Measurements from ENCODE around the gene TRABD2B. TPM values are rescaled to one million over a fixed set of nuclear protein-coding genes. Genes with fewer than 3 reads are reported as not detected.

The TRABD2B gene
- total RNA-seq, 4 donors from 2014 or later = 0.83 to 2.6 (median 1.9) TPM

DNA sequence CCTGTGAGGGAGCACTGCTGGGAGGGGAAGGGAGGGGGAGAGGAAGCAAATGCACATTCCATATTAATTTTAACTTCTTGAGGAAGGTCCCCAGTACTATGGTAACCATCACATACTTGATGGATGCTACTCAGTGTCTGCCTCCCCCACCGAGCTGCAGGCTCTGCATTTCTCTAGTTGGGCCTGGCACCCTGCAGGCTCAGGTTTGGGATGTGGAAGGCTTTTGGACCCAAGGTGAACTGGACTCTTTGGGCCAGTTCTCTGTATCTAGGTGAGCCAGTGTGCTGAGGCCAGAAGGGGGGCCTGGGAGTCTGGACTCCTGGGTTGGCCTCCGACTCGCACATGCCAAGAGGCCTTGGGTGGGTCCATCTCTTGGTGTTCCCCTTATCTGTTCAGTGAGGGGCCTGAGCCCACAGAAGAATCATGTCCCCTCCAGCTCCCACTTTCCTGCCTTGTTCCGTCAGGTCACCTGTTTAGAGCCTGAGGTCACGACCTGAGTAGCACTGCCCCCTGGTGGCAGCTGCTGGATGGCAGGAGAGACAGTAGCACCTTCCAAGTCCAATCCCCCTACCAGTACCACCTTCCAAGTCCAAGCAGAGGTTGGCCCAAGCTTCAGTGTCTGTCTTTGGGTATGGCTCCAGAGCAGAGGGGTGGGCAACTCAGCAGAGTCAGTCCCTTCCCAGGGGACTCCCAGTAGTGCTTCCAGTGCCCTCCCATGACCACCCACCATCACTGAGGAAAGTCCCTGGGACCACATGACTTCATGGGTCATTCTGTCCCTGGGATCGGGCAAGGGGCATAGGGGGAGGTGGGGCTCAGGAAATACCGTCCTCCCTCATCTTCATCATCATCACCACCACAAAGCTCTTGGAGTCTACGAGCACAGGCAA is 241.8 kb downstream of the TRABD2B start:
- 89% methylated on average over 5 of the region's 8 CpGs for WGBS
- no peaks in the 10 kb centered on the region for H3K27me3 ChIP-seq
- H3K36me3 ChIP-seq = no peaks in the 10 kb centered on the region
- no peaks in the 10 kb centered on the region for H3K9me3 ChIP-seq
- H3K4me1 ChIP-seq = peaks cover 22% of the 10 kb centered on the region
- no peak overlapping the region for H3K27ac ChIP-seq
- peak in 1 of 2 donors; percentile 71 for DNase-seq (ENCODE audit: low spot score in 2 of 2)
- H3K4me3 ChIP-seq = no peak overlapping the region
- no peak for TF ChIP-seq POLR2A (IDR thresholded peaks at IDR 0.05)
- TF ChIP-seq, protein P1, sequence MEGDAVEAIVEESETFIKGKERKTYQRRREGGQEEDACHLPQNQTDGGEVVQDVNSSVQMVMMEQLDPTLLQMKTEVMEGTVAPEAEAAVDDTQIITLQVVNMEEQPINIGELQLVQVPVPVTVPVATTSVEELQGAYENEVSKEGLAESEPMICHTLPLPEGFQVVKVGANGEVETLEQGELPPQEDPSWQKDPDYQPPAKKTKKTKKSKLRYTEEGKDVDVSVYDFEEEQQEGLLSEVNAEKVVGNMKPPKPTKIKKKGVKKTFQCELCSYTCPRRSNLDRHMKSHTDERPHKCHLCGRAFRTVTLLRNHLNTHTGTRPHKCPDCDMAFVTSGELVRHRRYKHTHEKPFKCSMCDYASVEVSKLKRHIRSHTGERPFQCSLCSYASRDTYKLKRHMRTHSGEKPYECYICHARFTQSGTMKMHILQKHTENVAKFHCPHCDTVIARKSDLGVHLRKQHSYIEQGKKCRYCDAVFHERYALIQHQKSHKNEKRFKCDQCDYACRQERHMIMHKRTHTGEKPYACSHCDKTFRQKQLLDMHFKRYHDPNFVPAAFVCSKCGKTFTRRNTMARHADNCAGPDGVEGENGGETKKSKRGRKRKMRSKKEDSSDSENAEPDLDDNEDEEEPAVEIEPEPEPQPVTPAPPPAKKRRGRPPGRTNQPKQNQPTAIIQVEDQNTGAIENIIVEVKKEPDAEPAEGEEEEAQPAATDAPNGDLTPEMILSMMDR (IDR thresholded peaks at IDR 0.05) = no peak
- no peak for TF ChIP-seq EP300 (IDR thresholded peaks at IDR 0.05)
- no peak for TF ChIP-seq POLR2AphosphoS5 (IDR thresholded peaks at IDR 0.05)

DNA sequence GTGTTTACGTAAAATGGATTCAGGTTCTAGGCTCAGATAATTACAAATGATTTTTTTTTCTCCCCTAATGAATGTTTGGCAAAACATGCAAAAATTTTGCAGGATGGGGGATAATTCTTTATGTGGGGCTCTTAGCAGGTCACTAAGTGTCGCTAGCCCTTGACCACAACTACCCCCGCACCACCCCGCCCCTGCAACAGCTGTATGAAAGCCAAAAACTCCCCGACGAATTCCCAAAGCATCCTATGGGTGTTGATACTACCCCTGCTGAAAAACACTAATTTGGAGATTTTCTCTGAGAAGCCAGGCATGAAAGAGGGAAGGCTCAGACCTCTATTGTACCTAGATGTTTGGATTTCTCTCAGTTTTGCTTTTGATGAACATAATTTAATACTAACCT is 243.0 kb downstream of the TRABD2B start:
- no peak overlapping the region for H3K27ac ChIP-seq
- H3K36me3 ChIP-seq = no peaks in the 10 kb centered on the region
- H3K4me3 ChIP-seq = no peak overlapping the region
- no peak for TF ChIP-seq EP300 (IDR thresholded peaks at IDR 0.05)
- TF ChIP-seq POLR2A (IDR thresholded peaks at IDR 0.05) = no peak
- TF ChIP-seq, protein P1 (IDR thresholded peaks at IDR 0.05) = no peak
- TF ChIP-seq POLR2AphosphoS5 (IDR thresholded peaks at IDR 0.05) = no peak
- WGBS = 84% methylated on average over 6 of the region's 6 CpGs
- peaks cover 22% of the 10 kb centered on the region for H3K4me1 ChIP-seq
- H3K9me3 ChIP-seq = no peaks in the 10 kb centered on the region
- no peaks in the 10 kb centered on the region for H3K27me3 ChIP-seq
- DNase-seq (ENCODE audit: low spot score in 2 of 2) = peak in 1 of 2 donors; percentile 65

DNA sequence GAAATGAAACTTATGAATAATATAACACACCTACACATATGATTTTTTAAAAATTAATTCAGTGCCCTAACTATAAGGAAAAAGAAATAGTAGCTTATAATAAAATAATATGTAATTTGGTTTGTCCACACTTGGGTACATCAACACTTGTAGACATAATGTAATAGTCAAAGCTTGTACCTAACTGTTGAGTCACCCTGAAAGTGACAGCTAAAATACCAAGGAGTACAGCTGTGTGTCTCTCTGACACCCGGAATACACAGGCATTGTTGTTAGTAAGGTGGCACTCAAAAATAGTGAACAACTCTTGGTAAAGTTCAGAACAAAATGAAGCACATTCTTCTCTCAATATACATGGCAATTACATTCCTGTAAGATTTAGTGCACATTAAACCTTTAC is 243.4 kb downstream of the TRABD2B start:
- H3K9me3 ChIP-seq = no peaks in the 10 kb centered on the region
- DNase-seq (ENCODE audit: low spot score in 2 of 2) = no peak
- H3K27ac ChIP-seq = no peak overlapping the region
- WGBS = 67% methylated on average over 1 of the region's 1 CpG
- no peak for TF ChIP-seq POLR2A (IDR thresholded peaks at IDR 0.05)
- TF ChIP-seq, protein P1 (IDR thresholded peaks at IDR 0.05) = no peak
- no peak for TF ChIP-seq POLR2AphosphoS5 (IDR thresholded peaks at IDR 0.05)
- no peak for TF ChIP-seq EP300 (IDR thresholded peaks at IDR 0.05)
- no peaks in the 10 kb centered on the region for H3K36me3 ChIP-seq
- no peak overlapping the region for H3K4me3 ChIP-seq
- H3K27me3 ChIP-seq = no peaks in the 10 kb centered on the region
- peaks cover 22% of the 10 kb centered on the region for H3K4me1 ChIP-seq

DNA sequence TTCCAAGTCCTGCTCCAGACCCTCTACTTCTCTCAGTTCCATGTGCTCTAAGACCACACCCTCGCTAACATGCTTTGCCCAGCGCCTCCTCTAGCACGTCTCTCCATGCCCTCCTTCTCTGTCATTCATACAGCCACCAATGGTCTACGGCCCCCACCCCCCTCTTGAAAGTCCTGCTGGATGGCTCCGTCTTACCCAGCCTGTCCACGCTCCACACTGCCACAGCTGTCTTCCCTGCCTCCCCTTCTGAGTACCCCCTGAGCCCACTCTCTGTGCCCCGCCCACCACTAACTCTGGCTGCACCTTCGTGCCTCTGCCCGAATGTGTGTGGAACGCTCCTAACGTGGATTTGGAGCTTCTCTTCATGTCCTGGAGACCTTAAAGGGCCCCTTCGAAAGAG is 244.6 kb downstream of the TRABD2B start:
- DNase-seq (ENCODE audit: low spot score in 2 of 2) = peak in 1 of 2 donors; percentile 73
- 41% methylated on average over 12 of the region's 12 CpGs for WGBS
- peak overlapping the region; percentile 61 for H3K27ac ChIP-seq

DNA sequence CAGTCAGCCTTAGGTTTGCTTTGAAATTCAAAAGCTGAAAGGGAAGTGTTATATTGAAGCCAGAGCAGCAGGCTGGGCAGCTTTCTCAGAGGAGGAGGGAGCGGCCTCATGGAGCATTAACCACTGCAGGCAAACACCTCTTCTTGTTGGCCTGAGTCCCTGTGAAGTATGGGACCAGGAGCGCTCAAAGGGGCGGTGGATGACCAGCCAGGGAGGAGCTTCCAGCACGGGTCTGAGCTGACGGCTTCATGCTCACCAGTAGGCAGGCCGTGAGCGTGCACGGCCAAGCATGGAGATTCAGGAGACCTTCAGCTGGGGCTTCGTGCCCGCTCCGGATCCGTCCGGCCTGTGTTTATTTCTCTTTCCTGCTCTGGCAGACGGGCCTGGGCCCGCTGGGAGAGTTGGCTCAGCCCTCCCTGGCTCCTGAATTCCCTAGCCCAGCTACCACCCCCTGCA is 245.2 kb downstream of the TRABD2B start:
- Histone ChIP-seq H3K4me1 (peaks cover 19% of the 10 kb centered on the region), H3K36me3 (no peaks in the 10 kb centered on the region), H3K27me3 (no peaks in the 10 kb centered on the region), H3K4me3 (no peak overlapping the region), H3K27ac (peak overlapping the region; percentile 61), H3K9me3 (no peaks in the 10 kb centered on the region)
- TF ChIP-seq POLR2A (IDR thresholded peaks at IDR 0.05) (no peak), POLR2AphosphoS5 (IDR thresholded peaks at IDR 0.05) (no peak), EP300 (IDR thresholded peaks at IDR 0.05) (no peak)
- TF ChIP-seq, protein P1 (IDR thresholded peaks at IDR 0.05) = no peak
- DNase-seq (ENCODE audit: low spot score in 2 of 2) = peak in 1 of 2 donors; percentile 74
- WGBS = 29% methylated on average over 15 of the region's 15 CpGs

More for the DNA sequence above, 244.6 kb downstream of the TRABD2B start:
- Histone ChIP-seq H3K9me3 (no peaks in the 10 kb centered on the region), H3K4me3 (no peak overlapping the region), H3K4me1 (peaks cover 22% of the 10 kb centered on the region), H3K36me3 (no peaks in the 10 kb centered on the region), H3K27me3 (no peaks in the 10 kb centered on the region)
- no peak for TF ChIP-seq POLR2A (IDR thresholded peaks at IDR 0.05)
